Measurements from ENCODE around the gene SCYGR4. TPM values are rescaled to one million over a fixed set of nuclear protein-coding genes. Genes with fewer than 3 reads are reported as not detected.
A peak's percentile ranks its signal among the peaks of the same experiment; 100 is the strongest.
"Not testable (repeated sequence)": the region's sequence is repeated elsewhere in the genome, so short reads cannot be mapped to it uniquely, and the experiment has no call there.

The SCYGR4 gene
- total RNA-seq, 6 donors from 2014 or later = not detected

DNA sequence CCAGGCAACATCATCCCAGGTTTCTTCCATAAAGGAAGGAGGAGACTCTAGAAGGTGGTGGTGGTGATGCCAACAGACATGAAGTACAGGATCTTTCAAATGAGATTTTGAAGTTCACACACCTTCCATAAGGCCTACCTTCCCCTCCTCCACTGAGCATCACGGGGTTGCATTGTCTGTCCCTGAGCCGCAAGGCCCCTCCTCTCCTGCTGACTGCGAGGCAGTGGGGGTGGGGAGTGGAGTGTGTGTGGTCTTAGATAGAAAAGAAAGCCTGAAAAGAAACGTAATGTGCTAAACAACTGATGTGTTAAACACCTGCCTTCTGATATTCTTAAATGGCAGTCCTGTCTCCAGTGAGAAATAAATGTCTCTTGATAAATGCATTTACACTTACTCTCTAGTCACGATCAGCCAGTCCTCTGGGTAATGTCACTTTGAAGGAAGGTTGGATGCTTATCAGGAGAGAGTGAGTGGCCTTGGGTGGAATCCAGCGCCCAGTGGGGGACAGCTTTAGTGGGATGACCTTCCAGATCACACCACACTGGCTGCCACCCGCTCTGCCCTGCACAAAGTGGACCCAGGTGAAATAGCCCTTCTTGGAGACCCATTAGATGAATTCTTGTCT lies 43.8 kb downstream of the SCYGR4 start:
- Histone ChIP-seq H3K4me3 (no peak overlapping the region), H3K27ac (no peak overlapping the region), H3K4me1 (peaks cover 0 to 7% (median 0%) of the 10 kb centered on the region in 4 donors), H3K36me3 (no peaks in the 10 kb centered on the region), H3K9me3 (no peaks in the 10 kb centered on the region), H3K27me3 (no peaks in the 10 kb centered on the region)
- ATAC-seq (ENCODE audit: low FRiP score in 2 of 2) (no peak), DNase-seq (no peak)
- WGBS, 2 donors = 59 to 62% methylated on average over 7 of the region's 7 CpGs
- TF ChIP-seq, protein P1, sequence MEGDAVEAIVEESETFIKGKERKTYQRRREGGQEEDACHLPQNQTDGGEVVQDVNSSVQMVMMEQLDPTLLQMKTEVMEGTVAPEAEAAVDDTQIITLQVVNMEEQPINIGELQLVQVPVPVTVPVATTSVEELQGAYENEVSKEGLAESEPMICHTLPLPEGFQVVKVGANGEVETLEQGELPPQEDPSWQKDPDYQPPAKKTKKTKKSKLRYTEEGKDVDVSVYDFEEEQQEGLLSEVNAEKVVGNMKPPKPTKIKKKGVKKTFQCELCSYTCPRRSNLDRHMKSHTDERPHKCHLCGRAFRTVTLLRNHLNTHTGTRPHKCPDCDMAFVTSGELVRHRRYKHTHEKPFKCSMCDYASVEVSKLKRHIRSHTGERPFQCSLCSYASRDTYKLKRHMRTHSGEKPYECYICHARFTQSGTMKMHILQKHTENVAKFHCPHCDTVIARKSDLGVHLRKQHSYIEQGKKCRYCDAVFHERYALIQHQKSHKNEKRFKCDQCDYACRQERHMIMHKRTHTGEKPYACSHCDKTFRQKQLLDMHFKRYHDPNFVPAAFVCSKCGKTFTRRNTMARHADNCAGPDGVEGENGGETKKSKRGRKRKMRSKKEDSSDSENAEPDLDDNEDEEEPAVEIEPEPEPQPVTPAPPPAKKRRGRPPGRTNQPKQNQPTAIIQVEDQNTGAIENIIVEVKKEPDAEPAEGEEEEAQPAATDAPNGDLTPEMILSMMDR (IDR thresholded peaks at IDR 0.05) = no peak
- no peak for TF ChIP-seq POLR2A (IDR thresholded peaks at IDR 0.05)
- no peak for TF ChIP-seq POLR2AphosphoS5 (IDR thresholded peaks at IDR 0.05)
- no peak for TF ChIP-seq EP300 (IDR thresholded peaks at IDR 0.05)

- Histone ChIP-seq H3K27me3 (no peaks in the 10 kb centered on the region), H3K27ac (no peak overlapping the region), H3K4me1 (peaks cover 0 to 7% (median 0%) of the 10 kb centered on the region in 4 donors), H3K36me3 (no peaks in the 10 kb centered on the region), H3K4me3 (no peak overlapping the region), H3K9me3 (no peaks in the 10 kb centered on the region)
- DNase-seq = no peak
- no peak for TF ChIP-seq EP300 (IDR thresholded peaks at IDR 0.05)
- no peak for TF ChIP-seq POLR2AphosphoS5 (IDR thresholded peaks at IDR 0.05)
- TF ChIP-seq, protein P1 (IDR thresholded peaks at IDR 0.05) = no peak
- TF ChIP-seq POLR2A (IDR thresholded peaks at IDR 0.05) = no peak
- ATAC-seq (ENCODE audit: low FRiP score in 2 of 2) = no peak
- WGBS, 2 donors = 32 to 40% methylated on average over 3 of the region's 3 CpGs
Observed at GRCh38 chr2:227661827-227662226, 44.5 kb downstream of the SCYGR4 start.

DNA sequence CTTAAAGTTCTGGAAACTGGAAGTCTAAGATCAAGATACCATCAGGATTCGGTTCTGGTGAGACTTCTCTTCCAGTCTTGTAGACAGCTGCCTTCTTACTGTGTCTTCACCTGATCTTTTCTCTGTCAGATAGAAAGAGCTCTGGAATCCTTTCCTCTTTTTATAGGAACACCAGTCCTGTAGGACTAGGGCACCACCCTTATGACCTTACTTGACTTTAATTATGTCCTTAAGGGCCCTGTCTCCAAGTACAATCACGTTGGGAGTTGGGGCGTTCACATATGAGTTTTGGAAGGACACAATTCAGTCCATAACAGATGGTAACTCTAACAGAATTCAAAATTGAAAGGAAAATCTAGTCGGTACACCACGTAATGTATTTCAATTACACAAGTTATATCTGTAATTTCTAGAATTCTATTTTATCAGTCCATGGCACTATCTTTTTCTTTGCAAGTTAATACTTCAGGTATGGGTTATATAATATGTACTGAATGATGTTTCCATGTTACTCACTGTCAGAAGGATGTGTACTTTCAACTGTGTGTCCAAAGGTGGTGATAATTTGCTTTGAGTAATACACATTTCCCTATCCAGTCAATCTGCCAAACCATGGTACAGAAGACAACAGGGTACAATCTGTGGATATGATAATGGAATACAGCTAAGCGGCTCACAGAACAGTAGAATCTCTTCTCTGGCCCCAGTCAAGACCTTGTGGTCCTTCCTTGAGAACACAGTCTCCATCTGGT lies 48.1 kb downstream of the SCYGR4 start:
- H3K27ac ChIP-seq = no peak overlapping the region
- no peaks in the 10 kb centered on the region for H3K36me3 ChIP-seq
- 81 to 88% methylated on average over 6 of the region's 6 CpGs for WGBS, 2 donors
- H3K4me1 ChIP-seq = no peaks in the 10 kb centered on the region
- no peaks in the 10 kb centered on the region for H3K27me3 ChIP-seq
- TF ChIP-seq POLR2A (IDR thresholded peaks at IDR 0.05) (no peak), EP300 (IDR thresholded peaks at IDR 0.05) (no peak), POLR2AphosphoS5 (IDR thresholded peaks at IDR 0.05) (no peak)
- TF ChIP-seq, protein P1 (IDR thresholded peaks at IDR 0.05) = no peak
- ATAC-seq (ENCODE audit: low FRiP score in 2 of 2) = no peak
- H3K9me3 ChIP-seq = no peaks in the 10 kb centered on the region
- no peak for DNase-seq
- H3K4me3 ChIP-seq = no peak overlapping the region

DNA sequence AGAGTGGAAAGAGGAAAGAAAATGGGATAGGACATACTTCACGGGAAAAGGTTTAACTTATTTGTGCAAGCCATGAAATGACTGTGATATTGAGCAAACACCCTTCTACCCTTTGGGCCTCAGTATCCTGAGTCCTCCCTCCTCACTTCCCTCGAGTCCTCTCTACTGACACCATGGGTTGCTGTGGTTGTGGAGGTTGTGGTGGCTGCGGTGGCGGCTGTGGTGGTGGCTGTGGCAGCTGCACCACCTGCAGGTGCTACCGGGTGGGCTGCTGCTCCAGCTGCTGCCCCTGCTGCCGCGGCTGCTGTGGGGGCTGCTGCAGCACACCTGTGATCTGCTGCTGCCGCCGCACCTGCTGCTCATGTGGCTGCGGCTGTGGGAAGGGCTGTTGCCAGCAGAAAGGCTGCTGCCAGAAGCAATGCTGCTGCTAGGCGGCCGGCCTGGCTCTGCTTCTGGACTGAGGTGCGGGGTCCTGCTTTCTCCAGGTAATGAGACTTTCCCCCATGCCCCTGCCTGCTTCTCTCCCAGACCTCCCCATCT lies 49.4 kb downstream of the SCYGR4 start, which contains the start of gene SCYGR5:
TSS of gene SCYGR5 (plus strand) at position 174 of the 540 bp plus-strand sequence. CDS start at position 174, 0 bp downstream.
- DNase-seq = peak in 1 of 2 donors; percentile 68
- H3K27ac ChIP-seq; ATAC-seq (ENCODE audit: low FRiP score in 2 of 2); H3K4me1 ChIP-seq; H3K4me3 ChIP-seq; H3K27me3 ChIP-seq; H3K36me3 ChIP-seq; H3K9me3 ChIP-seq: not testable (repeated sequence)
- 85 to 89% methylated on average over 5 to 10 of the region's 13 CpGs for WGBS, 2 donors

Other genes with a start within 250 kb of the SCYGR4 start
- gene TM4SF20, start 238.2 kb upstream of the SCYGR4 start, total RNA-seq = not detected
- not detected for gene SCYGR1, start 229.5 kb upstream of the SCYGR4 start, total RNA-seq
- gene AGFG1, start 145.3 kb upstream of the SCYGR4 start, total RNA-seq = 10 to 100 TPM; 24.1 to 99.6 (median 71.2) TPM
- gene SCYGR2, start 18.6 kb upstream of the SCYGR4 start, total RNA-seq = not detected
- gene SCYGR3, start 2.7 kb upstream of the SCYGR4 start, total RNA-seq = not detected
- gene SCYGR5, start 49.3 kb downstream of the SCYGR4 start, total RNA-seq = not detected
- 10 to 100 TPM; 12.6 to 53.4 (median 32.1) TPM for gene SLC19A3, start 100.5 kb downstream of the SCYGR4 start, total RNA-seq
- not detected for gene SCYGR6, start 107.3 kb downstream of the SCYGR4 start, total RNA-seq
- gene SCYGR7, start 110.8 kb downstream of the SCYGR4 start, total RNA-seq = not detected
- not detected for gene SCYGR8, start 128.4 kb downstream of the SCYGR4 start, total RNA-seq
- 1 to 10 TPM in 4 of 6 donors, under 1 TPM in 1, not detected in 1; 0.66 to 8.6 (median 3.8) TPM for gene CCL20, start 196.3 kb downstream of the SCYGR4 start, total RNA-seq

Measured in upper lobe of left lung (tissue), 6 donors.